Measurements from ENCODE around the gene THSD7A. TPM values are rescaled to one million over a fixed set of nuclear protein-coding genes. Genes with fewer than 3 reads are reported as not detected.

Gene THSD7A
- total RNA-seq, 3 donors from 2014 or later: 4.0 to 6.9 (median 4.4) TPM

- Histone ChIP-seq H3K4me3 (no peak overlapping the region), H3K36me3 (no peaks in the 10 kb centered on the region), H3K27me3 (no peaks in the 10 kb centered on the region), H3K4me1 (no peaks in the 10 kb centered on the region), H3K27ac (no peak overlapping the region), H3K9me3 (no peaks in the 10 kb centered on the region)
- intact Hi-C loops (cut with DNase I; ENCODE audit: low total_unique reads): loop anchor here (10.0 kb wide), 1 partner anchor 1012 kb away; no protein-coding TSS in a partner anchor
- DNase-seq (ENCODE audit: low spot score in 2 of 2): no peak
- no peak for TF ChIP-seq POLR2AphosphoS5 (IDR thresholded peaks at IDR 0.05)
- no peak for TF ChIP-seq CTCF (IDR thresholded peaks at IDR 0.05)
- no peak for TF ChIP-seq POLR2A (IDR thresholded peaks at IDR 0.05)
Observed at GRCh38 chr7:11343136-11343535, 488.9 kb downstream of the THSD7A start.

- H3K27ac ChIP-seq: no peak overlapping the region
- no peak overlapping the region for H3K4me3 ChIP-seq
- TF ChIP-seq CTCF (IDR thresholded peaks at IDR 0.05) (peak in 1 of 3 donors; percentile 11), POLR2AphosphoS5 (IDR thresholded peaks at IDR 0.05) (no peak), POLR2A (IDR thresholded peaks at IDR 0.05) (no peak)
- H3K9me3 ChIP-seq: no peaks in the 10 kb centered on the region
- intact Hi-C loops (cut with DNase I; ENCODE audit: low total_unique reads): loop anchor here (10.0 kb wide), 1 partner anchor 1013 kb away; no protein-coding TSS in a partner anchor
- no peaks in the 10 kb centered on the region for H3K4me1 ChIP-seq
- DNase-seq (ENCODE audit: low spot score in 2 of 2): no peak
- no peaks in the 10 kb centered on the region for H3K27me3 ChIP-seq
- H3K36me3 ChIP-seq: no peaks in the 10 kb centered on the region
Observed at GRCh38 chr7:11341285-11341944, 490.6 kb downstream of the THSD7A start.

- intact Hi-C loops (cut with DNase I; ENCODE audit: low total_unique reads): no loop called here
- DNase-seq (ENCODE audit: low spot score in 2 of 2): no peak
- Histone ChIP-seq H3K9me3 (no peaks in the 10 kb centered on the region), H3K4me1 (no peaks in the 10 kb centered on the region), H3K4me3 (no peak overlapping the region), H3K36me3 (no peaks in the 10 kb centered on the region), H3K27ac (no peak overlapping the region), H3K27me3 (no peaks in the 10 kb centered on the region)
- TF ChIP-seq POLR2A (IDR thresholded peaks at IDR 0.05): no peak
- TF ChIP-seq CTCF (IDR thresholded peaks at IDR 0.05): no peak
- TF ChIP-seq POLR2AphosphoS5 (IDR thresholded peaks at IDR 0.05): no peak
Observed at GRCh38 chr7:11336432-11336831, 495.6 kb downstream of the THSD7A start.

- Histone ChIP-seq H3K27me3 (no peaks in the 10 kb centered on the region), H3K27ac (no peak overlapping the region), H3K4me1 (no peaks in the 10 kb centered on the region), H3K9me3 (no peaks in the 10 kb centered on the region), H3K4me3 (no peak overlapping the region), H3K36me3 (no peaks in the 10 kb centered on the region)
- no peak for DNase-seq (ENCODE audit: low spot score in 2 of 2)
- no peak for TF ChIP-seq POLR2A (IDR thresholded peaks at IDR 0.05)
- intact Hi-C loops (cut with DNase I; ENCODE audit: low total_unique reads): no loop called here
Observed at GRCh38 chr7:11335947-11336346, 496.1 kb downstream of the THSD7A start.

GRCh38 chr7:11332865-11333228 is 499.2 kb downstream of the THSD7A start:
- no peaks in the 10 kb centered on the region for H3K4me1 ChIP-seq
- no peaks in the 10 kb centered on the region for H3K9me3 ChIP-seq
- DNase-seq (ENCODE audit: low spot score in 2 of 2): no peak
- H3K4me3 ChIP-seq: no peak overlapping the region
- intact Hi-C loops (cut with DNase I; ENCODE audit: low total_unique reads): no loop called here
- H3K27me3 ChIP-seq: no peaks in the 10 kb centered on the region
- TF ChIP-seq POLR2AphosphoS5 (IDR thresholded peaks at IDR 0.05) (no peak), CTCF (IDR thresholded peaks at IDR 0.05) (no peak)
- no peaks in the 10 kb centered on the region for H3K36me3 ChIP-seq
- no peak overlapping the region for H3K27ac ChIP-seq

All from breast epithelium (tissue), 4 donors.